ENCODE measurements around the gene LGMN. TPM values are rescaled to one million over a fixed set of nuclear protein-coding genes. Genes with fewer than 3 reads are reported as not detected.
"Not testable (repeated sequence)": the region's sequence is repeated elsewhere in the genome, so short reads cannot be mapped to it uniquely, and the experiment has no call there.

LGMN gene
- total RNA-seq, 1 donor from 2014 or later = 52.6 TPM

DNA sequence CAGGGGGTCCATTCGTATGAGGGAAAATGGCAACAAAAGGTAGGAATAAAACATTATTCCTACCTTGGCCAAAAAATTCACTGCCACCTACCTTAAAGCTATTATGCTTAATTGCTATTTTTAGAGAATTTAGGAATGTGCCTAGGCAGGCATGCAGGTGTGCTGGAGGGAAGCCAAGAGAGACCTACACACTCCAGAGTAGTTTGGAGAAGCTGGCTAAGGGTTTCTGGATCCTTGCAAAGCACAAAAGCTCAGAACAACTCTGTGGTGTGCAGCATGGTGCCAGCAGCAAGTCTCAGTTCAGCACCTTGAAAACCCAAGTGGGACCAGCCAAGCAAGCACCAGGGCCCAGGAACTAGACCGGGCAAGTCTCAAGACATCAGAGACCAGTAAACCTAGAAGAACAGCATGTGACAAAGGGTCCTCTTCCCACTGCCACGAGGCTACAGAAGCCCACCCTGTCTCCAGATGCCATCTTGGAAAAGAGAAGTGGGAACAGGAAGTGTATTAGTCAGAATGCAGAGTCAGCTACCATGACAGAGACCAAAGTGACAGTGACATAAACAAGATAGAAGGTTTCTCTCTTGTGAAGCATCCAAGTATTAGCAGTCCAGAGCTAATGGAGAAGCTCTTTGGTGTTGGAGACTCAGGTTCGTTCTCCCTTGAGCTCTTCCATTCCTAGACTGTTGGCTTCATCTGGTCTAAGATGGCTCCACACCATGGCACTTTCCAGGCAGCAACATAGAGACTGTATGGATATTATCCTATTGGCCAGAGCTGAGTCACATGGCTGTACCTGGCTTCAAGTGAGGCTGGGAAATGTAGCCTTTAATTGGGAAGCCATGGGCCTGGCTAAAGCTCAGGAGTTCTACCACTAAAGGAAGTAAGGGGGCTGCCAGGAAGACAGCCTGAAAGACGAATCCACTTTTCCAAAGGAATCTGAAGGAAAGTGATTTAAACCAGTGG lies 15.5 kb upstream of the LGMN start:
- not testable (repeated sequence) for DNase-seq (ENCODE audit: low read depth in 2 of 2)

DNA sequence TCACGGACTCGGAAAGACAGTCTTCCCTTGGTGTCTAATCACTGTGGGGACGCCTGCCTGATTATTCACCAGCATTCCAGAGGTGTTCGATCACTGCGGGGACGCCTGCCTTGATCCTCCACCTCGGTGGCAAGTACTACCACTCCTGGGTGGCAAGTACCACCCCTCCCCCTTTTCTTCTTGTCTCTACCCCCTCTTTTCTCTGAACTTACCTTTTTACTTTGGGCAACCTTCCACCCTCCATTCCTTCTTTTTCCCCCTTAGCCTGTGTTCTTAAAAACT lies 12.0 kb upstream of the LGMN start:
- no peak for DNase-seq (ENCODE audit: low read depth in 2 of 2)

DNA sequence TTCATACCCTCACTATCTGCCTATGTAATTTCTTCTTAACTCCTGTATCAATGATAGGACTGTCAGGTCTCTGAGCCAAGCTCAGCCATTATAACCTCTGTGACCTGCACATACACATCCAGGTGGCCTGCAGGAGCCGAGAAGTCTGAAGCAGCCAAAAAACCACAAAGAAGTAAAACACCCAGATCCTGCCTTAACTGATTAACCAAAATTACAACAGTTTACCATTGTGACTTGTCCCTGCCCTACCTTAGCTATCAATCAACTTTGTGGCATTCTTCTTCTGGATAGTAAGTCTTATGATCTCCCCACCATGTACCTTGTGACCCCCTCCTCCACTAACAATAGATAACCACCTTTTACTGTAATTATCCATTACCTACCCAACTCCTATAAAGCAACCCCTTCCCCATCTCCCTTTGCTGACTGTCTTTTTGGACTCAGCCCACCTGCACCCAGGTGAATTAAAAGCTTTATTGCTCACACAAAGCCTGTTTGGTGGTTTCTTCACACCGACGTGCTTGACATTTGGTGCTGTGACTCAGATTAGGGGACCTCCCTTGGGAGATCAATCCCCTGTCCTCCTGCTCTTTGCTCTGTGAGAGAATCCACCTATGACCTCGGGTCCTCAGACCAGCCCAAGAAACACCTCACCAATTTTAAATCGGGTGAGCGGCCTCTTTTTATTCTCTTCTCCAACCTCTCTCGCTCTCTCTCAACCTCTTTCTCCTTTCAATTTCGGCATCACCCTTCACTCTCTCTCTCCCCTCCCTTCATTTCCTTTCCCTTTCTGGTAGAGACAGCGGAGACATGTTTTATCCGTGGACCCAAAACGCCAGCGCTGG lies 11.5 kb upstream of the LGMN start:
- no peak for DNase-seq (ENCODE audit: low read depth in 2 of 2)

DNA sequence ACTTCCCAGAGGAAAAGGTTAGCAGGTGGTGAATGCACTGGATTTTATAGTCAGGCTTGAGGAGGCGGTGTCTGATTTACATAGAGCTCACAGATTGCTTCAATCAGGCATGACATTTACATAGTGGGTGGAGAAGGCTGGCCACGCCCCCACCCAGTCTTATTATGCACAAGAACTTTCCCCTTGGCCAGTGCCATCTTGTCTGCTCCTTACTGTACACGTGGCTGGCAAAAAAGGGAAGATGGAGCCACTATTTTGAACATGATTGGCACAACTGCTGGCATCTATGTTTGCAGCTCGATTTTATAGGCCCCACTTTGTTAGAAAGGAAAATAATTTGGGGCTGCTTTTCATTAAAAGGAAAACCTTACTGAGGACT lies 10.9 kb upstream of the LGMN start:
- peak in 1 of 2 donors; percentile 40 for DNase-seq (ENCODE audit: low read depth in 2 of 2)

DNA sequence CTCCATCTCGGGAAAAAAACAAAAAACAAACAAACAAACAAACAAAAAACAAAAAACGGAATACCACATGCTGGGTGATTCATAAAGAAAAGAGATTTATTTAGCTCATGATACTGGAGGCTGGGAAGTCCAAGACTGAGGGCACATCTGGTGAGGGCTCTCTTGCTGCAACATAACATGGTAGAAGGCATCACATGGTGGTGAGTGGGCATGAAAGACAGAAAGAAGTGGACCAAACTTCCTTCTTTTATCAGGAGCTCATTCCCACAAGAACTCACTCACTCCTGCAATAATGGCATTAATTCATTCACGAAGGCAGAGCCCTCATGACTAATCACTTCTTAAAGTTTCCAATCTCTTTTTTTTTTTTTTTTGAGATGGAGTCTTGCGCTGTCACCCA lies 8.0 kb upstream of the LGMN start:
- DNase-seq (ENCODE audit: low read depth in 2 of 2) = no peak

DNA sequence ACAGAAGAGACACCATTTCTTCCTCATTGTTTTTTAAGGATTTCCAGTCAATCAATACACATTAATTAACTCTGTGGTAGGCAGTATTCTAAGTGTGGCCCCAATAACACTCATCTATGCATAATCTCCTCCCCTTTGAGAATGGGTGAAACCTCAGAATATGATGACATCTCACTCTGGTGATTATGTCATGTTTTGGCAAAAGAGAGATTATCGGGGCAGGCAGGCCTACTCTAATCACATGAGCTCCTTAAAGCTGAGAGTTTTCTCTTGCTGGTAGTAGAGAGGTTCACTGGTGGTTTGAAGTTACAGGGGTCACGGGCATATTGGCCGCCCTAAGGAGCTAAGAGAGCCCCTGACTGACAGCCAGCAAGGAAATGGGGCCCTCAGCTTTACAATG lies 7.1 kb upstream of the LGMN start:
- DNase-seq (ENCODE audit: low read depth in 2 of 2) = no peak

DNA sequence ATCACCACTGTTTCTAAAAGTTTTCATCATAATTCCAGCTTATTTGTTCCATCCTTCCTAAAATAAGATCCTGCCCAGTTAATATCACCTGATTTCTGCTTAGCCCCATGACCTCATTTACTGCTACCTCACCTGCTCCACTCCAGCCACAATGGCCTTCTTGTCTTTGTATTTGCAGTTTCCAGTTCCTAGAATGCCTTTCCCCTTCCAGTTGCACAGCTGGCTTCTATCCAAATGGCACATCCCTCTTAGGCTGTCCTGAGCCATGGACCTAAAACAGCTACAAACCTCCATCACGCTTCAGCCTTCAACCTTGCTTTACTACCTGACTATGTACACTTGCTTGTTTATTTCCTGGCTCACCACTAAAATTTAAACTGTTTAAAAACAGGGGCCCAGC lies 6.5 kb upstream of the LGMN start:
- DNase-seq (ENCODE audit: low read depth in 2 of 2) = no peak

DNA sequence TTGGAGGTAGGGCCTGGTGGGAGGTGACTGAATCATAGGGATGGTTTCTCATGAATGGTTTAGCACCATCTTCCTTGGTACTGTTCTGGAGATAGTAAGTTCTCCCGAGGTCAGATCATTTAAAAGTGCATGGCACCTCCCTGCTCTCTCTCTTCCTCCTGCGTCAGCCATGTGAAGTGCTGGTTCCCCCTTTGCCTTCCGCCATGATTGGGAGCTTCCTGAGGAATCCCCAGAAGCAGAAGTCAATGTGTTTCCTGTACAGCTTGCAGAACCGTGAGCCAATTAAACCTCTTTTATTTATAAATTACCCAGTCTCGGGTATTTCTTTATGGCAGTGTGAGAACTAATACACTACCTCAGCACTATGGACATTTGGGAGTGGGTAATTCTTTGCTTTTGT lies 4.8 kb upstream of the LGMN start:
- no peak for DNase-seq (ENCODE audit: low read depth in 2 of 2)

DNA sequence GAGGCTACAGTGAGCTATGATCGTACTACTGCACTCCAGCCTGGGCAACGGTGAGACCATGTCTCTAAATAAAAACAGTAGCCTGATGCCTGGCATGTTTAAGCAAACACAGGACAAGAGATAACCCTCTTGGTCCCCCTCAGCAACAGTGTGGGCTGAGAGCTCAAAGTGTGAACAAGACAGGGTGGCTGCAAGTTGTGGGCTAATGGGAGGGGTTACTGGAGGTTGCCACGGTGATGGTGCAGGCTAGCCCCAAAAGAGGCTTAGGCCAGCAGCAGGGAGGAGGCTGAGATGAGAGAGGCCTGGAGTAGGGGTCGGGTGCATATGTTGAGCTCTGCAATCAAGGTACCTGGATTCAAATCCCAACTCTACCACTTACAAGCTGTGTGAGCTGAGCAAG lies 3.4 kb upstream of the LGMN start:
- DNase-seq (ENCODE audit: low read depth in 2 of 2) = no peak

DNA sequence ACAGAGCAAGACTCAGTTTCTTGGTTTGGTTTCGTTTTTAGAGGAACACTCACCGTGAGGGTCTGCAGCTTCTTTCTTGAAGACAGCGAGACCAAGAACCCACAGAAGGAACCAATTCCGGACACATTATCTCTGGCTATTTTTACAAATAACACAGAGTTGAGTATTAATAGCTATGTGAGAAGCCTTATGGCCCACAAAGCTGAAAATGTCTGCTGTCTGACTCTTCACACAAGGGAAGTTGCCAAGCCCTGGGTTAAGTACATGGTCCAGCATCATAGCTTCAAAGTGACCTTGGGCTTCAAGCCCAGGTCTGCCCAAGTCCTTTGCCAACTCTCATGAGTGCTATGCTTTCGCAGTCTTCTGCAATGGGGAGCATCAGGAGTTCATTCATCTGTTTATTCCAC lies 2.6 kb upstream of the LGMN start:
- DNase-seq (ENCODE audit: low read depth in 2 of 2) = no peak

DNA sequence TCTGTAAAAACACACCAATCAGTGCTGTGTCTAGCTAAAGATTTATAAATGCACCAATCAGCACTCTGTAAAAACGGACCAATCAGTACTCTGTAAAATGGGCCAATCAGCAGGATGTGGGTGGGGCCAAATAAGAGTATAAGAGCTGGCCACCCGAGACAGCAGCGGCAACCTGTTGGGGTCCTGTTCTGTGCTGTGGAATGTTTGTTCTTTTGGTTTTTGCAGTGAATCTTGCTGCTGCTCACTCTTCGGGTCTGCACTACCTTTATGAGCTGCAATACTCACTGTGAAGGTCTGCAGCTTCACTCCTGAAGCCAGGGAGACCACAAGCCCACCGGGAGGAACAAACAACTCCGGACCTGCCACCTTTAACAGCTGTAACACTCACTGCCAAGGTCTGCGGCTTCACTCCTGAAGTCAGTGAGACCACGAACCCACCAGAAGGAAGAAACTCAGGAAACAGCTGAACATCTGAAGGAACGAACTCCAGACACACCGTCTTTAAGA lies 1.8 kb upstream of the LGMN start:
- DNase-seq (ENCODE audit: low read depth in 2 of 2) = not testable (repeated sequence)

DNA sequence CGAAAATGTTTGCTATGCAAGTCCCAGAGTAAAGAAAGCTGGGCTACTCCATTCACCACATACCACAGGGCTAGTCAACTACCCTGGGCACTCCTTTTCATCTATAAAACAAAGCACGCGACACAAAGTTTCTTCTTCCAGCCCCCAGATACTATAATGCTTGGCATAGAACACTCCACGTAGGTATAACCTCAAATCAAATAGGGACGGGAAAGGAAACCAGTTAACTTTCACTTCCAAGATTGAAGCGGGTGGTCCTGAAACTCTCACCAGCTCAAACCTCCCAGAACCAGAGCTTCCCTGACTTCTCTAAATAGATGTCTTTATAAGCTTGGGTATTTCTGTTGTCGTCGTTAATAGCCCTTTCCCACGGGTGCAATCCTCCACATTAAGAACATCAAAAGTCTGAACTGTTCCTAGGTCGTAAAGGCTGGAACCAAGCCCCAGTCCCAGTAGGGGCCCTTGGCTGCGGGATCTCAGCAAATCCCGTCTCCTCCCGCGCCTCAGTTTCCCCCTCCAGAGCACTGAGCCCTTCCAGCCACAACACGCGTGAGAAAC lies 647 bp downstream of the LGMN start:
- peak in 1 of 2 donors; percentile 45 for DNase-seq (ENCODE audit: low read depth in 2 of 2)

DNA sequence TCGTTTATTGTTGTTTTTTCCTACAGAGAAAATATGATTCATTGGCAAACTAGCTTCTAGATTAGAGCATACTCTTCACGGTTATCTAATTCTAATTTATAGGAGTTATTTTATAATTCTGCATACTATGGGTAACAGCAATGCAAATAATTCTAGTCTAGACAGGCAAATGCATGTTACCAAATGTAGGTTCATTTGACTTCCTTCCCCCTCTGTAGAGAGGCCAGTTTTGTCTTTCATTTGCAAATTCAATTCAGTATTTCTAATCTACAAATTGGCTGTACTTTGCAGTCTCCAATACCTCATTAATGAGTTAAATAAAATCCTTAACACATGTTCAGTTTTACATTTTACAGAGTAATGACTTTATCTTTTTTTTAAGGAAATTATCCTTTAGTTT lies 4.2 kb downstream of the LGMN start:
- no peak for DNase-seq (ENCODE audit: low read depth in 2 of 2)

DNA sequence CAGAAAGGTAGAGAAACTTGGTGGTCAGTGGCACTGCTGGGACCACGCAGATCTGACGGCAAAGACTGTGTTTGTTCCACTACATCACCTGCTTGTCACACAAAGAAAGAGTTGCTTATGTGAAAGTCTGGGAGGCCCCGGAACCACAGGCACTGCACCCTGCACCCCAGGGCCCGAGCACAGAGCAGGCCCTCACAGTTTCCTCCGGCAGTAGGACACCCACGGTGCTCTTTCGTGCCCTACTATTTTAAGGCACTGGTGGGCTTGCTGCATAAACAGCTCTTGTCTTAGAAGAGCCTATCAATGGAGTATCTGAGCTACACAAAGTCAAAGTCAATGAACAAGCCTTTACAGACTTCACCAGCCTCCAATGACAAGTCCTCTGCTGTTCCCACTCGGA lies 8.0 kb downstream of the LGMN start:
- DNase-seq (ENCODE audit: low read depth in 2 of 2) = no peak

DNA sequence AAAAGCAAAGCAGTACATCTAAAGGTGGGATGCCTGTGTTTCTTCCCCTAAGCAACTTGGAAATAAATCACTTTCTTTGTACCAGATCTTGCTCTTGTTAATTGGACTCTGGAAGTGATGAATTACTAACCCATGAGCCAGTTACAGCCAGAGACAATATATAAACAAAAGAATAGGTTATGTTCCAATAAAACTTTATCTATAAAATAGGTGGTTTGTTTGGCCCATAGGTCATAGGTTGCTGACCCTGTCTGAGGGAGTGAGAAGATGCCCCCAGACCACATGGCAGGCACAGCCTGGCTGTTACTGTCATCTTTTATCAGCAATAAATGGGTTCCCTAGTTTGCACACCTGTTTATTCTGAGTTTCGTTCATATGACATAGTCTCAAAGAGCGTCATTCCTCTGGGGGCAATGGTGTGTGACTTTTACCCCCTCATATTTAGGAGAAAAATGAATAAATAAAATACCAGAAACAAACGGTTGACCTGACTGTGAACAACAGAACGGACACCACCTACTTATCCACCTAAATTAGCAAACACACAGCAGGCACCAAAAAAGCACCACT lies 10.7 kb downstream of the LGMN start:
- DNase-seq (ENCODE audit: low read depth in 2 of 2) = no peak

DNA sequence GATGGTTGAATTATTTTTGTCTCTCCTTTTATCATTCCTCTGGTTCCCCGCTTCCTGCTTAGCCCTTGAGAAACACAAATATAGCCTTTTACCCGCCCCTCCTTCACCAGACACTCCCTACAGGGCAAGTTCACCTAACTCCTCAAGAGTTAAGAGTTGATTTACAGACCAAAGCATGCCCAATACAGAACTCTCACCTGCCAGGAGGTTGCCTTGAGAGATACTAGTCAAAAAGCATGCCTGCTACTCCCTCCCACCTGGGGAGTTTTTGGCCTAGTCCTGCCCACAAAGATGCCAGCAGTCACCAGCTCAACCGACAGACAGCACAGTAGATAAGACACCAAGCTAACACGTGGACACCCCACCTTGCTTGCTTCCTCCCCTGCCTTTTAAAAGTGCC lies 11.2 kb downstream of the LGMN start:
- no peak for DNase-seq (ENCODE audit: low read depth in 2 of 2)

DNA sequence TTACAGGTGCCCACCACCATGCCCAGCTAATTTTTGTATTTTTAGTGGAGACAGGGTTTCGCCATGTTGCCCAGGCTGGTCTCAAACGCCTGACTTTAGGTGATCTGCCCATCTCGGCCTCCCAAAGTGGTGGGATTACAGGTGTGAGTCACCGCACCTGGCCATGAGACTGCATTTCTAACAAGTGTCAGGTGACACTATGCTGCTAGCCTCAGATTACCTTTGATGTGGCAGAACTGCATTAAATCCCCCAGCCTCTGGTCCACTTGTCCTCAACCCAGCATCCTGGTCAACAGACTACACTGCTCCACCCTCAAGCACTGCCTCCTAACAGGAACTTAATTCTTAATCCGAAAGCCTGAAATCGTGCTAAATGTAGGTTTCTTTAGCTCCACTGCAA lies 13.1 kb downstream of the LGMN start:
- DNase-seq (ENCODE audit: low read depth in 2 of 2) = no peak

DNA sequence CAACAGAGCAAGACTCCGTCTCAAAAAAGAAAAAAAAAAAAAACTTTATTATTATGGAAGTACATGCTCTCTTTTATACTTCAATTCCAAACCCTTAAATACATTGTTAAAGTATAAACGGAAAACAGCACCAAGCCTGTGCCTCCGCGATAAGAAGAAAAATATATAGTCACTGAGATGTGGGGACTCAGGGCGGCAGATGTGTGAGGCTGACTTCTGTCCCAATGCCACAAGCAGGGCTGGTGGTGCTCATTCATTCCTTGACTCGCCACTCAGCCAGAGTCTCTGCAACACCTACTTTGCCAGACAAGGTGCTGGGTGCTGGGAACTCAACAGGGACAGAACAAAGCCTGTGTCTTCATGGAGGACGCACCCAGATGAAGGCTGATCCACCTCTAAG lies 13.8 kb downstream of the LGMN start:
- DNase-seq (ENCODE audit: low read depth in 2 of 2) = no peak

DNA sequence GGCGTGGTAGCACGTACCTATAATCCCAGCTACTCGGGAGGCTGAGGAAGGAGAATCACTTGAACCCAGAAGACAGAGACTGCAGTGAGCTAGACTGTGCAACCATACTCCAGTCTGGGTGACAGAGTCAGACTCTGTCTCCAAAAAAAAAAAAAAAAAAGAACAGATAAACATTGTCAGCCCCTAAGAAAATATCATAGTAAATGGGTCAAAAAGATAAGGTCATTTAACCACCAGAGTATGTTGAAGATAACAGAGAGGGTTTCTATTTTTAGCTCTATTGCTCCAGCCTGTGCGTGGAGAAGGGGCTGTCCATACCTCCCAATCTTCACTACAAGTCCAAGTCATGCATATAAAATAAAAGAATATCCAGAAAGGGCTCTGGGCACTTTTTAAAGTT lies 15.4 kb downstream of the LGMN start:
- DNase-seq (ENCODE audit: low read depth in 2 of 2) = no peak

DNA sequence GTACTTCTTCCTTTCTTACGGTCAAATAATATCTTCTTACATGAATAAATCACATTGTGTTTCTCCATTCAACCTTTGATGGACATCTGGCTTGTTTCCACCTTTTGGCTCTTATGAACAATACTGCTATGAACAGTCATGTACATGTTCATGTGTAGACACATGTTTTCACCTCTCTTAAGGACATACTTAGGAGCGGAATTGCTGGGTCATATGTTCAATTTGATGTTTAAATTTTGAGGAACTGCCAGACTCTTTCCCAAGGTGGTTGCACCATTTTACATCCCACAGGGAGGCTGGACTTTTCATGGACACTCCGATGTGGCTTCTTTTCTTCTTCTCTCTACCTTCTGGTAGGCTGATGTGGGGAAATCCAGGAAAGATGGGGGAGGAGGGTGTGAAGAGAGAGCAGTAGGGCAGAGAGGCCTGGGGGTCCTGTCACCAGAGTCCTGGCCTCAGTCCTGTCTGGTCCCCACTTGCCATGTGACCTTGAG lies 16.8 kb downstream of the LGMN start:
- no peak for DNase-seq (ENCODE audit: low read depth in 2 of 2)

DNA sequence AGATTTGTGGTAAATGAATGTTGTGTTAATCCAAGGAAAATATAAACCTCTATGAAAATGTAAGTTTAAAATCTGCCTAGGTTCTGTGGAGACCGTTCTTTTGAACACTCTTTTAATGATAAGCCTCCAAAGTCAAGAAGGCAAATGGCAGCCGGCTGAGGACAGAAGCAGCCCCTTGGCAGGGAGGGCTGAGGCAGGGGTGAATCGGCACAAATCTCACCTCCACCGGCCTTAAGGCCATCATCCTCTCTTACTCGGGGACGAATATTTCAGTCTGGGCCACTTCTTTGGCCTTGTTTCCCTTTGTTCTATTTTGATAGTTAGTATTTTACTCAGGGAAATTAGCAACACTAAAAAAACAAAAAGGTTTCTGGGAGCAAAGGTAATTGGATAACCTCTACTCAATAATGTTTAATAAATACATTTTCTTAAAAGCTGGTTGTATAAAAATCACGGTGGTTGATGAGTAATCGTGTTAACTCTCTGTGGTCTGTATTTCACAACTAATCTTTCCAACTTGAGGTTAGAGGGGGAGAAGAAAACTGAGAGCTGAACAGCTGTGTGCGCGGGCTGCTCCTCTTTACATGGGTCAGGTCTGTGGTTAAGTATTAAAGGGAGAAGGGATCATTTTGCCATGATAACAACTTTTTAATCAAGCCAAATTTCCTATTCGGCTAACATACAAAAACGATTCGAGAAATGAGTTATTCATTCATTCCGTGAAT lies 18.6 kb downstream of the LGMN start:
- DNase-seq (ENCODE audit: low read depth in 2 of 2) = no peak
